K562 (cell line): Measurements from ENCODE around the gene AKAP7.

Experiments used
- CBX3 ChIP-seq, 2 experiments: IDR thresholded peaks; 1 replicate in 1 of 2; 2 replicates in 1 of 2; pipeline ENCODE4 v1.6.1; 2012; ENCODE audit warnings: inconsistent platforms in 2 of 2, low read length in 2 of 2, borderline replicate concordance in 1 of 2, control low read depth in 1 of 2
- CTCF ChIP-seq, 3 experiments: IDR thresholded peaks in 2 of 3; conservative IDR thresholded peaks in 1 of 3; 2 replicates each; pipeline ENCODE4 v1.5.1; 2011 to 2012; ENCODE audit warnings: low read length in 3 of 3, mild to moderate bottlenecking in 3 of 3, control low read depth in 2 of 3, improper control_type of control experiment in 1 of 3, inconsistent platforms in 1 of 3, low read depth in 1 of 3, mixed read lengths in 1 of 3, moderate library complexity in 1 of 3; ENCODE audit not compliant: insufficient read depth in 2 of 3
- KAT2B ChIP-seq: IDR thresholded peaks from one replicate; pipeline ENCODE4 v1.6.1; 2012; ENCODE audit warnings: low read depth, mild to moderate bottlenecking, control low read depth, inconsistent platforms, low read length, moderate library complexity
- KDM2B ChIP-seq: fragments of 250-450 bp; sonication (Bioruptor Pico); IDR thresholded peaks from 2 replicates; pipeline ENCODE4 v1.8.0; 2021; ENCODE audit warnings: mild to moderate bottlenecking, moderate library complexity
- MYBL2 ChIP-seq, 2 experiments: fragments of 450-650 bp in 1 of 2; sonication (generic) in 1 of 2; formaldehyde crosslinking in 1 of 2; IDR thresholded peaks; 2 replicates each; pipeline versions ENCODE4 v1.6.1 to v1.8.1; 2017 to 2022; ENCODE audit warnings: borderline replicate concordance in 1 of 2, inconsistent platforms in 1 of 2, low read depth in 1 of 2, mild to moderate bottlenecking in 1 of 2, missing genetic modification reagents in 1 of 2, moderate library complexity in 1 of 2
- POLR2G ChIP-seq: fragments of 200-400 bp; formaldehyde crosslinking; IDR thresholded peaks from 2 replicates; pipeline ENCODE4 v1.6.1; 2017; ENCODE audit warnings: low read depth, mild to moderate bottlenecking, antibody characterized with exemption, low read length, moderate library complexity
- RFX5 ChIP-seq: IDR thresholded peaks from 2 replicates; pipeline ENCODE4 v1.6.1; 2011; ENCODE audit warnings: low read depth, mild to moderate bottlenecking, improper control_type of control experiment, low read length
- TAF1 ChIP-seq: IDR thresholded peaks from 2 replicates; pipeline ENCODE4 v1.6.1; 2011; ENCODE audit warnings: mild to moderate bottlenecking, low read length, moderate library complexity; ENCODE audit not compliant: insufficient read depth, control insufficient read depth, severe bottlenecking; ENCODE audit errors: extremely low read depth
- TEAD1 ChIP-seq, 2 experiments: fragments of 450-650 bp in 1 of 2; sonication (generic) in 1 of 2; formaldehyde crosslinking; IDR thresholded peaks; 2 replicates each; pipeline versions ENCODE4 v1.4.0 to v1.8.0; 2020 to 2022; ENCODE audit warnings: mild to moderate bottlenecking in 2 of 2, missing genetic modification reagents in 1 of 2
- WHSC1 ChIP-seq: IDR thresholded peaks from one replicate; pipeline ENCODE4 v1.6.1; 2012; ENCODE audit warnings: low read length, control low read depth, inconsistent platforms
- ZC3H8 ChIP-seq: fragments of 450-650 bp; IDR thresholded peaks from 2 replicates; pipeline ENCODE4 v1.6.1; 2017
- ZNF311 ChIP-seq: fragments of 250-450 bp; sonication (Bioruptor Pico); IDR thresholded peaks from 2 replicates; pipeline ENCODE4 v1.4.0; 2020; ENCODE audit warnings: mild to moderate bottlenecking, moderate library complexity
- TF ChIP-seq, protein P1 (sequence below): fragments of 450-650 bp; IDR thresholded peaks from one replicate; pipeline ENCODE4 v1.6.1; 2018; ENCODE audit warnings: mild to moderate bottlenecking, moderate library complexity; ENCODE audit not compliant: partially characterized antibody
- TF ChIP-seq, protein P2 (sequence below): sonication (generic); formaldehyde crosslinking; IDR thresholded peaks from 2 replicates; pipeline ENCODE4 v1.8.1; 2023; ENCODE audit warnings: missing genetic modification reagents, mild to moderate bottlenecking, borderline replicate concordance

DNA sequence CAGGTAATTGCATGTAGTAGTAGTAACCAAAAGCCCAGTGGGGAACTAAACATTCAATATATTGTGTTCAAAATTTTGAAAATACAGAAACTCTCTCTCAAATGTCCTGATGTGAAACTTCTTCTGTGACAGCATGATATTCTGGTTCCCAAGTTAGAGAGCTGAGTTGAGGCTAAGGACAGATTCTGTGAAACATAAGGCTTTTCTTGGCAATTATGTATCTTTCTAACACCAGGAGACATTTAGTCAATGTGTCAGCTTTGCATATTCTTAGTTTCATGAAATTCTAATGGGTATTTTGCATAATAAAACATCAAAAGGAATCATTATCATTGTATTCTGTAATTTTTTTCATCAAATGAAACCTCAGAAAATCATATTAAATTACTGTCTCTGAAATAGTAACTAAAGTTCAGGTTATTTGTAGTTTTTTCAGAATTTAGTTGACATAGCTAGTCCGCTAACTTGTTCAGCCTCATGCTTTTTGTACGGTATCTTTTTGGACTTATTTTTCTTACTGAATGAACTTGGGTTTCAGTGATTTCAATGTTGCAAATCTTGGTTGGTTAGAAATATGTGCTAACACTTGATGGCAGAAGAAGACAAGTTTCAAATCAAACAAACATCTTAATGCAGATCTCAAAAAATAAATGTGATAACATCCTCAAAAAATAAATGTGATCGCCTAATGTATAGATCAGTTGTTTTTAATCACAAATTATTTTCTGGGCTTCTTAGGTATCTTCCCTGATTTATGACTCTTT, 70.4 kb downstream of the AKAP7 start:
- TF ChIP-seq ZNF311 (CRISPR knock-in tag) = no peak
- no peak for TF ChIP-seq ZC3H8
- TF ChIP-seq MYBL2 (IDR thresholded peaks at IDR 0.05; ENCODE audit: low read depth) = no peak
- no peak for TF ChIP-seq MYBL2 (CRISPR knock-in tag; IDR thresholded peaks at IDR 0.05; ENCODE audit: borderline replicate concordance)
- no peak for TF ChIP-seq CTCF (IDR thresholded peaks at IDR 0.05 in 2 of 3, conservative IDR thresholded peaks at IDR 0.05 in 1 of 3; ENCODE audit: insufficient read depth in 2 of 3, low read depth in 1 of 3, low read length in 3 of 3)
- TF ChIP-seq WHSC1 = no peak
- TF ChIP-seq TEAD1 (CRISPR knock-in tag; IDR thresholded peaks at IDR 0.05) = no peak
- no peak for TF ChIP-seq KAT2B
- TF ChIP-seq, protein P1, sequence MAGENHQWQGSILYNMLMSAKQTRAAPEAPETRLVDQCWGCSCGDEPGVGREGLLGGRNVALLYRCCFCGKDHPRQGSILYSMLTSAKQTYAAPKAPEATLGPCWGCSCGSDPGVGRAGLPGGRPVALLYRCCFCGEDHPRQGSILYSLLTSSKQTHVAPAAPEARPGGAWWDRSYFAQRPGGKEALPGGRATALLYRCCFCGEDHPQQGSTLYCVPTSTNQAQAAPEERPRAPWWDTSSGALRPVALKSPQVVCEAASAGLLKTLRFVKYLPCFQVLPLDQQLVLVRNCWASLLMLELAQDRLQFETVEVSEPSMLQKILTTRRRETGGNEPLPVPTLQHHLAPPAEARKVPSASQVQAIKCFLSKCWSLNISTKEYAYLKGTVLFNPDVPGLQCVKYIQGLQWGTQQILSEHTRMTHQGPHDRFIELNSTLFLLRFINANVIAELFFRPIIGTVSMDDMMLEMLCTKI = no peak
- TF ChIP-seq CBX3 (IDR thresholded peaks at IDR 0.05; ENCODE audit: borderline replicate concordance in 1 of 2, low read length in 2 of 2) = no peak
- TF ChIP-seq KDM2B (CRISPR knock-in tag) = no peak
- TF ChIP-seq TAF1 = no peak
- TF ChIP-seq POLR2G = no peak
- TF ChIP-seq, protein P2, sequence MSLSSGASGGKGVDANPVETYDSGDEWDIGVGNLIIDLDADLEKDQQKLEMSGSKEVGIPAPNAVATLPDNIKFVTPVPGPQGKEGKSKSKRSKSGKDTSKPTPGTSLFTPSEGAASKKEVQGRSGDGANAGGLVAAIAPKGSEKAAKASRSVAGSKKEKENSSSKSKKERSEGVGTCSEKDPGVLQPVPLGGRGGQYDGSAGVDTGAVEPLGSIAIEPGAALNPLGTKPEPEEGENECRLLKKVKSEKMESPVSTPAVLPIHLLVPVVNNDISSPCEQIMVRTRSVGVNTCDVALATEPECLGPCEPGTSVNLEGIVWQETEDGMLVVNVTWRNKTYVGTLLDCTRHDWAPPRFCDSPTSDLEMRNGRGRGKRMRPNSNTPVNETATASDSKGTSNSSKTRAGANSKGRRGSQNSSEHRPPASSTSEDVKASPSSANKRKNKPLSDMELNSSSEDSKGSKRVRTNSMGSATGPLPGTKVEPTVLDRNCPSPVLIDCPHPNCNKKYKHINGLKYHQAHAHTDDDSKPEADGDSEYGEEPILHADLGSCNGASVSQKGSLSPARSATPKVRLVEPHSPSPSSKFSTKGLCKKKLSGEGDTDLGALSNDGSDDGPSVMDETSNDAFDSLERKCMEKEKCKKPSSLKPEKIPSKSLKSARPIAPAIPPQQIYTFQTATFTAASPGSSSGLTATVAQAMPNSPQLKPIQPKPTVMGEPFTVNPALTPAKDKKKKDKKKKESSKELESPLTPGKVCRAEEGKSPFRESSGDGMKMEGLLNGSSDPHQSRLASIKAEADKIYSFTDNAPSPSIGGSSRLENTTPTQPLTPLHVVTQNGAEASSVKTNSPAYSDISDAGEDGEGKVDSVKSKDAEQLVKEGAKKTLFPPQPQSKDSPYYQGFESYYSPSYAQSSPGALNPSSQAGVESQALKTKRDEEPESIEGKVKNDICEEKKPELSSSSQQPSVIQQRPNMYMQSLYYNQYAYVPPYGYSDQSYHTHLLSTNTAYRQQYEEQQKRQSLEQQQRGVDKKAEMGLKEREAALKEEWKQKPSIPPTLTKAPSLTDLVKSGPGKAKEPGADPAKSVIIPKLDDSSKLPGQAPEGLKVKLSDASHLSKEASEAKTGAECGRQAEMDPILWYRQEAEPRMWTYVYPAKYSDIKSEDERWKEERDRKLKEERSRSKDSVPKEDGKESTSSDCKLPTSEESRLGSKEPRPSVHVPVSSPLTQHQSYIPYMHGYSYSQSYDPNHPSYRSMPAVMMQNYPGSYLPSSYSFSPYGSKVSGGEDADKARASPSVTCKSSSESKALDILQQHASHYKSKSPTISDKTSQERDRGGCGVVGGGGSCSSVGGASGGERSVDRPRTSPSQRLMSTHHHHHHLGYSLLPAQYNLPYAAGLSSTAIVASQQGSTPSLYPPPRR = no peak
- no peak for TF ChIP-seq RFX5
